Astrocyte (in vitro differentiated cells and primary cell): ENCODE data around the gene C16orf96. TPM values are rescaled to one million over a fixed set of nuclear protein-coding genes. Genes with fewer than 3 reads are reported as not detected.

Experiments used
- DNase-seq: peaks from one replicate; pipeline ENCODE4 v3.0.0-alpha.2; 2010; ENCODE audit warnings: low read depth
- FAIRE-seq: peaks from 2 replicates; lab custom pipeline; 2011; peaks lifted over from hg19 to GRCh38; lab: Jason Lieb, UNC
- H2AFZ ChIP-seq: 2 replicates; pipeline ENCODE4 v1.6.0; 2012; ENCODE audit warnings: low read depth, low read length, inconsistent platforms
- H3K27ac ChIP-seq: 2 replicates; pipeline ENCODE4 v1.5.1; 2011; ENCODE audit warnings: low read depth, low read length, inconsistent platforms
- H3K27me3 ChIP-seq: 2 replicates; pipeline ENCODE4 v1.6.0; 2011; ENCODE audit warnings: low read length, inconsistent platforms; ENCODE audit not compliant: insufficient read depth
- H3K36me3 ChIP-seq: 2 replicates; pipeline ENCODE4 v1.5.1; 2011; ENCODE audit warnings: low read length, inconsistent platforms; ENCODE audit not compliant: insufficient read depth
- H3K4me1 ChIP-seq: 2 replicates; pipeline ENCODE4 v1.5.1; 2011; ENCODE audit warnings: low read length, inconsistent platforms; ENCODE audit not compliant: insufficient read depth
- H3K4me2 ChIP-seq: 2 replicates; pipeline ENCODE4 v1.6.0; 2012; ENCODE audit warnings: low read length, inconsistent platforms
- H3K4me3 ChIP-seq: 2 replicates; pipeline ENCODE4 v1.5.1; 2011; ENCODE audit warnings: low read depth, mild to moderate bottlenecking, low read length, inconsistent platforms; ENCODE audit not compliant: insufficient read depth
- H3K79me2 ChIP-seq: 2 replicates; pipeline ENCODE4 v1.6.0; 2012; ENCODE audit warnings: mild to moderate bottlenecking, low read length, inconsistent platforms; ENCODE audit not compliant: insufficient read depth
- H3K9ac ChIP-seq: 2 replicates; pipeline ENCODE4 v1.6.0; 2012; ENCODE audit warnings: mild to moderate bottlenecking, low read length, inconsistent platforms
- H3K9me3 ChIP-seq: 2 replicates; pipeline ENCODE4 v1.5.1; 2012; ENCODE audit warnings: low read depth, mild to moderate bottlenecking, low read length, inconsistent platforms; ENCODE audit not compliant: insufficient read depth
- H4K20me1 ChIP-seq: 2 replicates; pipeline ENCODE4 v1.6.0; 2012; ENCODE audit warnings: low read length, inconsistent platforms; ENCODE audit not compliant: insufficient read depth
- H3K27ac Mint-ChIP-seq: one replicate; pipeline ENCODE4 v1.8.0; 2021; ENCODE audit warnings: mild to moderate bottlenecking, mixed read lengths; ENCODE audit not compliant: unreplicated experiment
- H3K27me3 Mint-ChIP-seq: one replicate; pipeline ENCODE4 v1.8.0; 2021; ENCODE audit warnings: low read depth, mixed read lengths; ENCODE audit not compliant: unreplicated experiment
- H3K36me3 Mint-ChIP-seq: one replicate; pipeline ENCODE4 v1.8.0; 2021; ENCODE audit warnings: low read depth, mixed read lengths; ENCODE audit not compliant: unreplicated experiment
- H3K4me1 Mint-ChIP-seq: one replicate; pipeline ENCODE4 v1.8.0; 2021; ENCODE audit warnings: low read depth, mixed read lengths; ENCODE audit not compliant: unreplicated experiment
- H3K4me3 Mint-ChIP-seq: one replicate; pipeline ENCODE4 v1.8.0; 2021; ENCODE audit warnings: mild to moderate bottlenecking, moderate library complexity, mixed read lengths; ENCODE audit not compliant: unreplicated experiment
- H3K9me3 Mint-ChIP-seq: one replicate; pipeline ENCODE4 v1.8.0; 2021; ENCODE audit warnings: mild to moderate bottlenecking, mixed read lengths; ENCODE audit not compliant: unreplicated experiment
- EZH2 ChIP-seq: IDR thresholded peaks from 2 replicates; pipeline ENCODE4 v1.6.1; 2012; ENCODE audit warnings: mild to moderate bottlenecking, low read length, inconsistent platforms; ENCODE audit not compliant: insufficient read depth
- total RNA-seq: library from RNA; stranded (reverse); gene quantifications from 2 replicates; pipeline ENCODE4 v1.2.1, GENCODE V29; 2021
- TF ChIP-seq, protein P1 (sequence below): IDR thresholded peaks from 2 replicates; pipeline ENCODE4 v1.5.1; 2011; ENCODE audit warnings: low read depth, mild to moderate bottlenecking, inconsistent platforms, low read length, moderate library complexity; ENCODE audit not compliant: insufficient read depth

Gene C16orf96
- total RNA-seq, 1 donor from 2014 or later: 0.20 TPM

DNA sequence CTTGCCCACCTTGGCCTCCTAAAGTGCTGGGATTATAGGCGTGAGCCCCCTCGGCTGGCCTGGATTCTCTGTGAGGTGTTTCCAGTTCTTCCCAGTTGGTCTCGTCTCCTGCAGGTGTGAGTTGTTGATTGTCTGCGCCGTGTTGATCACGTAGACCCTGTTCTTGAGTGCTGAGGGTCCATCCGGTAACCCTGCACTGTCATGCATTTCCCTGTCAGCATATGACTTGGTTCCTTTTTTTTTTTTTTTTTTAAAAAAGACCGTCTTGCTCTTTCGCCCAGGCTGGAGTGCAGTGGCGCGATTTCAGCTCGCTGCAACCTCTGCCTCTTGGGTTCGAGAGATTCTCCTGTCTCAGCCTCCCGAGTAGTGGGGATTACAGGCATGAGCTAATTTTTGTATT is 85.8 kb downstream of the C16orf96 start:
- Histone ChIP-seq H3K4me1 (peaks cover 4% of the 10 kb centered on the region), H3K27me3 (no peaks in the 10 kb centered on the region), H3K9ac (no peak overlapping the region), H3K27ac (no peak overlapping the region), H4K20me1 (peaks cover 95% of the 10 kb centered on the region), H2AFZ (no peak overlapping the region), H3K4me2 (no peak overlapping the region), H3K9me3 (no peaks in the 10 kb centered on the region), H3K36me3 (no peaks in the 10 kb centered on the region), H3K4me3 (no peak overlapping the region), H3K79me2 (peaks cover 99% of the 10 kb centered on the region)
- FAIRE-seq (no peak), DNase-seq (no peak)
- Mint-ChIP-seq H3K4me1 (peaks cover 11% of the 10 kb centered on the region), H3K27ac (no peak overlapping the region), H3K9me3 (no peaks in the 10 kb centered on the region), H3K27me3 (no peaks in the 10 kb centered on the region), H3K4me3 (no peak overlapping the region), H3K36me3 (peaks cover 12% of the 10 kb centered on the region)
- no peak for TF ChIP-seq EZH2
- TF ChIP-seq, protein P1, sequence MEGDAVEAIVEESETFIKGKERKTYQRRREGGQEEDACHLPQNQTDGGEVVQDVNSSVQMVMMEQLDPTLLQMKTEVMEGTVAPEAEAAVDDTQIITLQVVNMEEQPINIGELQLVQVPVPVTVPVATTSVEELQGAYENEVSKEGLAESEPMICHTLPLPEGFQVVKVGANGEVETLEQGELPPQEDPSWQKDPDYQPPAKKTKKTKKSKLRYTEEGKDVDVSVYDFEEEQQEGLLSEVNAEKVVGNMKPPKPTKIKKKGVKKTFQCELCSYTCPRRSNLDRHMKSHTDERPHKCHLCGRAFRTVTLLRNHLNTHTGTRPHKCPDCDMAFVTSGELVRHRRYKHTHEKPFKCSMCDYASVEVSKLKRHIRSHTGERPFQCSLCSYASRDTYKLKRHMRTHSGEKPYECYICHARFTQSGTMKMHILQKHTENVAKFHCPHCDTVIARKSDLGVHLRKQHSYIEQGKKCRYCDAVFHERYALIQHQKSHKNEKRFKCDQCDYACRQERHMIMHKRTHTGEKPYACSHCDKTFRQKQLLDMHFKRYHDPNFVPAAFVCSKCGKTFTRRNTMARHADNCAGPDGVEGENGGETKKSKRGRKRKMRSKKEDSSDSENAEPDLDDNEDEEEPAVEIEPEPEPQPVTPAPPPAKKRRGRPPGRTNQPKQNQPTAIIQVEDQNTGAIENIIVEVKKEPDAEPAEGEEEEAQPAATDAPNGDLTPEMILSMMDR: no peak

DNA sequence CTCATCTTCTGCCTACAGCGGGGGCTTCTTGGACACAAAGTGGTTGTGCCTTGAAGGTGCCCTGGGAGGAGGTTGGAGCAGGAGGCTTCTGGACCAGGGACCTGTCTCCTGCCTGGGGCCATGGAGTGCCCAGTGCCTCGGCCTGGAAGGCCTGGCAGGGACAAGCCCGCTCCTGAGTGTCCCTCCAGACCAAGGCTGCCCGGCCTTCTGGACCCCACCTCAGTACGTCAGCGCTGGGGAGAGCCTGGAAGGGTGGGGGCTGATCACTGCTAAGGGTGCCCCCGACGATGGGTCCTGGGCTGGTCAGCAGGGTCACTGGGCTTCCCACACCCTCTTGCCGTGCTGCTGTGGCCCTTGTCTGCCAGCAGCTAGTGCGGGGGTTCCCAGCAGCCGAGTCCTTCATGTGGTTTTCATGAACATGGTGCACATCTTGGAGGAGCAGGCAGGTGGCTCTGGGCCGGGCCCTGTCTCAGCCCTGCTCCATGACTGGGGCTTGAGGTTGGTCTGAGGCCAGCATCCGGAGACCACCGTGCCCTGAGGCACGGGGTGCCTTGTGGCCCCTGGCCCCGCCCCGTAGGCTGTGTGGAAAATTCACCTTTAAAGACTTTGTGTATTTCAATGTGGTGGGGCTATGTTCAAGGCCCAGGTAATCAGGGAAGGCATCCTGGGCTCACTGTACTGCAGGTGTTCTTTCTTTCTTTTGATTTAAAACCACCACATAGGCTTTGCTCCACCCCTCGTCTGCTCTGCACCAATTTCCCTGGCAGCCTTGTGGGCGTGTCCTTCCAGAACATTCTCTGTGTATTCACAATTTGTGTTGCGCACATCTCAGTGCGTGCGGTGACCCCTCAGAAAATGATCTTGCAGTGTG is 90.9 kb downstream of the C16orf96 start:
- Histone ChIP-seq H3K4me1 (no peaks in the 10 kb centered on the region), H2AFZ (no peak overlapping the region), H3K9ac (no peak overlapping the region), H3K9me3 (no peaks in the 10 kb centered on the region), H3K4me2 (no peak overlapping the region), H3K27ac (no peak overlapping the region), H4K20me1 (peaks cover 90% of the 10 kb centered on the region), H3K36me3 (no peaks in the 10 kb centered on the region), H3K4me3 (no peak overlapping the region), H3K27me3 (no peaks in the 10 kb centered on the region), H3K79me2 (peaks cover 81% of the 10 kb centered on the region)
- FAIRE-seq (no peak), DNase-seq (no peak)
- no peaks in the 10 kb centered on the region for H3K27me3 Mint-ChIP-seq
- no peak overlapping the region for H3K27ac Mint-ChIP-seq
- H3K4me3 Mint-ChIP-seq: no peak overlapping the region
- no peaks in the 10 kb centered on the region for H3K4me1 Mint-ChIP-seq
- no peaks in the 10 kb centered on the region for H3K9me3 Mint-ChIP-seq
- peaks cover 27% of the 10 kb centered on the region for H3K36me3 Mint-ChIP-seq
- TF ChIP-seq EZH2: no peak
- TF ChIP-seq, protein P1: no peak

DNA sequence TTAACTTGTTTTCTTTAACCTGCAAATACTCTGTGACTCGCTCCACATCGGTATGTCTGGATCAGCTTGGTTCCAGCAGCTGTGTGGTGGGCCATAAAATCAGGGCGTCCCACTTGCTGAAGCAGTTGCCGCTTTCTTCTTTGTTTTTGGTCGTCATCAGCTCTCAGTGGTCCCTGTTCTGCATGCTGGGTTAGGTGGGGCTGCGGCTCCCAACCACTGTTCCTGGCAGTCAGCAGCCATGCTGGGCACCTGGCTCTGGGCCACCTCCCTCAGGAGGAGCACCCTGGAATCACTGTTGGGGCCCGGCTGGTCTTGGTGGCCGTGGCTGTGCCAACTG is 91.5 kb downstream of the C16orf96 start:
- H2AFZ ChIP-seq: no peak overlapping the region
- DNase-seq (no peak), FAIRE-seq (no peak)
- no peak overlapping the region for H3K4me2 ChIP-seq
- H3K4me3 Mint-ChIP-seq: no peak overlapping the region
- H3K27ac ChIP-seq: no peak overlapping the region
- no peak overlapping the region for H3K9ac ChIP-seq
- H3K4me3 ChIP-seq: no peak overlapping the region
- no peak overlapping the region for H3K27ac Mint-ChIP-seq
- no peaks in the 10 kb centered on the region for H3K27me3 Mint-ChIP-seq
- H3K36me3 ChIP-seq: no peaks in the 10 kb centered on the region
- peaks cover 75% of the 10 kb centered on the region for H3K79me2 ChIP-seq
- TF ChIP-seq, protein P1: no peak
- TF ChIP-seq EZH2: no peak
- no peaks in the 10 kb centered on the region for H3K4me1 ChIP-seq
- no peaks in the 10 kb centered on the region for H3K4me1 Mint-ChIP-seq
- no peaks in the 10 kb centered on the region for H3K9me3 ChIP-seq
- H3K9me3 Mint-ChIP-seq: no peaks in the 10 kb centered on the region
- peaks cover 85% of the 10 kb centered on the region for H4K20me1 ChIP-seq
- peaks cover 27% of the 10 kb centered on the region for H3K36me3 Mint-ChIP-seq
- no peaks in the 10 kb centered on the region for H3K27me3 ChIP-seq
